CD4-positive, alpha-beta T cell (primary cell): Measurements from ENCODE around the gene RGL1. TPM values are rescaled to one million over a fixed set of nuclear protein-coding genes. Genes with fewer than 3 reads are reported as not detected.

Experiments
- ATAC-seq: fragments of 200-7000 bp; cut with Tn5 transposase; one replicate; pipeline ENCODE4 v1.10.0; 2022; ENCODE audit warnings: mild to moderate bottlenecking; ENCODE audit not compliant: poor library complexity
- CTCF ChIA-PET: fragments of 350-600 bp; sonication (Branson Sonifier 250); formaldehyde crosslinking; loops from one replicate; lab custom pipeline; 2021; ENCODE audit warnings: antibody characterized with exemption, inconsistent platforms; lab: Charles Lee
- POLR2A ChIA-PET: fragments of 350-600 bp; sonication (Branson Sonifier 250); formaldehyde crosslinking; loops from one replicate; lab custom pipeline; 2021; ENCODE audit warnings: antibody characterized with exemption, inconsistent platforms; lab: Charles Lee
- DNase-seq, 14 experiments: peaks; one replicate each; pipeline ENCODE4 v3.0.0-alpha.2; 2013 to 2020; ENCODE audit warnings: mixed read lengths in 2 of 14
- H3K27ac ChIP-seq, 2 donors: one replicate each; pipeline versions ENCODE4 v1.5.1 to v1.7.0; 2013; ENCODE audit warnings: low read length in 2 of 2, low read depth in 1 of 2, mild to moderate bottlenecking in 1 of 2
- H3K27me3 ChIP-seq, 2 experiments: 1 replicate in 1 of 2; 2 replicates in 1 of 2; pipeline versions ENCODE4 v1.6.1 to v1.7.0; 2013; ENCODE audit warnings: low read length in 2 of 2, control low read depth in 1 of 2, mild to moderate bottlenecking in 1 of 2, moderate library complexity in 1 of 2; ENCODE audit not compliant: insufficient read depth in 2 of 2, control insufficient read depth in 1 of 2
- H3K36me3 ChIP-seq: one replicate; pipeline ENCODE4 v1.6.1; 2013; ENCODE audit warnings: low read length, control low read depth; ENCODE audit not compliant: insufficient read depth
- H3K4me1 ChIP-seq: one replicate; pipeline ENCODE4 v1.6.1; 2013; ENCODE audit warnings: low read length, control low read depth; ENCODE audit not compliant: insufficient read depth
- H3K4me3 ChIP-seq: one replicate; pipeline ENCODE4 v1.5.1; 2013; ENCODE audit warnings: mild to moderate bottlenecking, low read length, moderate library complexity
- H3K9me3 ChIP-seq, 2 experiments: 1 replicate in 1 of 2; 2 replicates in 1 of 2; pipeline versions ENCODE4 v1.6.1 to v1.7.0; 2013; ENCODE audit warnings: low read length in 2 of 2, mild to moderate bottlenecking in 2 of 2, control low read depth in 1 of 2, moderate library complexity in 1 of 2; ENCODE audit not compliant: control insufficient read depth in 1 of 2, insufficient read depth in 1 of 2
- H3K27ac Mint-ChIP-seq: one replicate; pipeline ENCODE4 v1.8.0; 2020; ENCODE audit warnings: mixed read lengths
- H3K27me3 Mint-ChIP-seq: one replicate; pipeline ENCODE4 v1.8.0; 2021; ENCODE audit warnings: mixed read lengths
- H3K36me3 Mint-ChIP-seq: one replicate; pipeline ENCODE4 v1.8.0; 2021; ENCODE audit warnings: low read depth, mixed read lengths
- H3K4me1 Mint-ChIP-seq: one replicate; pipeline ENCODE4 v1.8.0; 2021; ENCODE audit warnings: low read depth, mixed read lengths
- H3K4me3 Mint-ChIP-seq: one replicate; pipeline ENCODE4 v1.8.0; 2020; ENCODE audit warnings: mild to moderate bottlenecking, mixed read lengths
- H3K9me3 Mint-ChIP-seq: one replicate; pipeline ENCODE4 v1.8.0; 2020; ENCODE audit warnings: mixed read lengths
- CTCF ChIP-seq: fragments of 200-600 bp; IDR thresholded peaks from one replicate; pipeline ENCODE4 v1.8.0; 2022; ENCODE audit warnings: antibody characterized with exemption, mild to moderate bottlenecking
- intact Hi-C, 2 experiments: fragments of 100-400 bp; cut with DNase I in 1 of 2; cut with micrococcal nuclease in 1 of 2; formaldehyde crosslinking; loops; one replicate each; pipeline versions ENCODE4 v1.15.1 to v1.9.0; 2023 to 2025; cut with DNase I, micrococcal nuclease
- total RNA-seq, 174 experiments: library from RNA in 2 of 174; stranded (reverse) in 2 of 174; gene quantifications; one replicate each; pipeline ENCODE4 v1.2.3 and lab custom pipeline; 2021 to 2026

The RGL1 gene
- total RNA-seq, 2 experiments from 2014 or later, result 1.2 to 1.8 TPM

DNA sequence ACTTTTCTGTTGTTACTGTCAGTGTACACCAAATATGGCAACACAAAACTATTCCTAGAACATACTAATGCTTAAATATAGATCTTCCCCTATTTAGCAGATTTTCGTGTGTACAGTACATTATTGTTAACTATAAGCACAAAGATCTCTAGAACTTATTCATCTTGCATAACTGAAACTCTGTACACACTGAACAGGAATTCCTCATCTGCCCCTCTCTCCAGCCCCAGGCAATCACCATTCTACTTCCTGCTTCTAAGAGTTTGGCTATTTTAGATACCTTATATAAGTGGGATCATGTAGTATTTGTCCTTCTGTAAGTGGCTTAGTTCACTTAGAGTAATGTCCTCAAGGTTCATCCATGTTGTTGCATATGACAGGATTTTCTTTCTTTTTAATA is 4.5 kb upstream of the RGL1 start:
- intact Hi-C loops, result no loop called here
- ATAC-seq (no peak), DNase-seq (no peak)
- Mint-ChIP-seq H3K36me3 (peaks cover 20% of the 10 kb centered on the region), H3K9me3 (peaks cover 17% of the 10 kb centered on the region), H3K27me3 (no peaks in the 10 kb centered on the region), H3K4me3 (no peak overlapping the region), H3K27ac (no peak overlapping the region), H3K4me1 (peaks cover 4% of the 10 kb centered on the region)
- H3K9me3 ChIP-seq, result peaks cover 0 to 21% of the 10 kb centered on the region in 2 experiments
- no peaks in the 10 kb centered on the region for H3K36me3 ChIP-seq
- no peak overlapping the region for H3K4me3 ChIP-seq
- POLR2A ChIA-PET, result no interaction called here
- CTCF ChIA-PET, result no interaction called here
- TF ChIP-seq CTCF, result no peak
- no peak overlapping the region for H3K27ac ChIP-seq
- peaks cover 0 to 2% of the 10 kb centered on the region in 2 experiments for H3K27me3 ChIP-seq
- peaks cover 7% of the 10 kb centered on the region for H3K4me1 ChIP-seq

DNA sequence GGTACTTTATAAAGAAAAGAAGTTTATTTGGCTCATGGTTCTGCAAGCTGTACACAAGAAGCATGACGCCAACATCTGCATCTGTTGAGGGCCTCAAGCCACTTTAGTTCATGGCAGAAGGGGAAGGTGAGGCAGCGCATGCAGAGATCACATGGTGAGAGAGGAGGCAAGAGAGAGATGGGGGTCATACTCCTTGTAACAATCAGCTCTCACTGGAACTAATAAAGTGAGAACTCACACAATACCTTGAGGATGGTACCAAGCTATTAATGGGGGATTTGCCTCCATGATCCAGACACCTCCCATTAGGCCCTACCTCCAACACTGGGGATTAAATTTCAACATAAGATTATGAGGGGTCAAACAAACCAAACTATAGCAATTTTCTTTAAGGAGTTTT is 3.3 kb upstream of the RGL1 start:
- H3K27me3 ChIP-seq, result peaks cover 0 to 3% of the 10 kb centered on the region in 2 experiments
- H3K4me1 ChIP-seq, result peaks cover 12% of the 10 kb centered on the region
- Mint-ChIP-seq H3K9me3 (peaks cover 17% of the 10 kb centered on the region), H3K36me3 (peaks cover 20% of the 10 kb centered on the region), H3K4me3 (no peak overlapping the region), H3K27ac (no peak overlapping the region), H3K4me1 (peaks cover 12% of the 10 kb centered on the region), H3K27me3 (peaks cover 6% of the 10 kb centered on the region)
- intact Hi-C loops, result no loop called here
- ATAC-seq (no peak), DNase-seq (no peak)
- no peaks in the 10 kb centered on the region for H3K36me3 ChIP-seq
- no peak for TF ChIP-seq CTCF
- H3K4me3 ChIP-seq, result no peak overlapping the region
- peaks cover 0 to 21% of the 10 kb centered on the region in 2 experiments for H3K9me3 ChIP-seq
- no peak overlapping the region for H3K27ac ChIP-seq
- ChIA-PET CTCF (no interaction called here), POLR2A (no interaction called here)

- peaks cover 0 to 3% of the 10 kb centered on the region in 2 experiments for H3K27me3 ChIP-seq
- peaks cover 20% of the 10 kb centered on the region for H3K36me3 Mint-ChIP-seq
- H3K9me3 Mint-ChIP-seq, result peaks cover 14% of the 10 kb centered on the region
- H3K4me3 ChIP-seq, result no peak overlapping the region
- no peak for DNase-seq
- CTCF ChIA-PET, result no interaction called here
- H3K27ac Mint-ChIP-seq, result no peak overlapping the region
- POLR2A ChIA-PET, result no interaction called here
- peak overlapping the region; percentile 5 for H3K4me3 Mint-ChIP-seq
- no peaks in the 10 kb centered on the region for H3K36me3 ChIP-seq
- H3K27me3 Mint-ChIP-seq, result peaks cover 25% of the 10 kb centered on the region
- H3K9me3 ChIP-seq, result peaks cover 0 to 21% of the 10 kb centered on the region in 2 experiments
- peaks cover 17% of the 10 kb centered on the region for H3K4me1 Mint-ChIP-seq
- no peak for ATAC-seq
- H3K27ac ChIP-seq, result no peak overlapping the region
- no peak for TF ChIP-seq CTCF
- peaks cover 12% of the 10 kb centered on the region for H3K4me1 ChIP-seq
- intact Hi-C loops, result no loop called here
Observed at GRCh38 chr1:183804387-183804786, 533 bp upstream of the RGL1 start.
